ES-I3 (cell line): ENCODE results near the gene RNF17.
"Not testable (repeated sequence)": the region's sequence is repeated elsewhere in the genome, so short reads cannot be mapped to it uniquely, and the experiment has no call there.

Experiments
- H3K36me3 ChIP-seq: 2 replicates; pipeline ENCODE4 v1.6.1; 2013; ENCODE audit warnings: mild to moderate bottlenecking, low read length, control low read depth, moderate library complexity; ENCODE audit not compliant: insufficient read depth
- H3K4me1 ChIP-seq: 2 replicates; pipeline ENCODE4 v1.6.1; 2013; ENCODE audit warnings: mild to moderate bottlenecking, control low read depth, low read length; ENCODE audit not compliant: insufficient read depth
- H3K9ac ChIP-seq: 2 replicates; pipeline ENCODE4 v1.6.1; 2013; ENCODE audit warnings: low read depth, mild to moderate bottlenecking, low read length, moderate library complexity
- H3K9me3 ChIP-seq: 2 replicates; pipeline ENCODE4 v1.6.1; 2013; ENCODE audit warnings: mild to moderate bottlenecking, low read length, moderate library complexity; ENCODE audit not compliant: control insufficient read depth, insufficient read depth

Gene RNF17

DNA sequence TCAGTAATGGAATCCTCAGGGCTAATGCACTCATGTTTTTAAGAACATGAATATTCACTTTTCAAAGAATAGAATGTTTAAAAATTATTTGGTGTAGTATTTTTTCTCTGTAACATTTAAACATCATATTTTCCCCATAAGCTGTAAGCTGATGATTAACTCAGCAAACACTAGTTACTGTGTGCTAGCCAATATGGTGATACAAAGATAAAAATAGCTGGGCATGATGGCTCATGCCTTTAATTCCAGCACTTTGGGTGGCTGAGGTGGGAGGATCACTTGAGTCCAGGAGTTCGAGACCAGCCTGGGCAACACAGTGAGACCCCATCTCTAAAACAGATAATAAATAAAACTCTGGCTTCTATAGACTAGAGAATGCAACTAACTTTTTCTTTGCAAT, 13.2 kb downstream of the RNF17 start:
- Histone ChIP-seq H3K4me1 (no peaks in the 10 kb centered on the region), H3K36me3 (no peaks in the 10 kb centered on the region), H3K9me3 (no peaks in the 10 kb centered on the region), H3K9ac (no peak overlapping the region)

DNA sequence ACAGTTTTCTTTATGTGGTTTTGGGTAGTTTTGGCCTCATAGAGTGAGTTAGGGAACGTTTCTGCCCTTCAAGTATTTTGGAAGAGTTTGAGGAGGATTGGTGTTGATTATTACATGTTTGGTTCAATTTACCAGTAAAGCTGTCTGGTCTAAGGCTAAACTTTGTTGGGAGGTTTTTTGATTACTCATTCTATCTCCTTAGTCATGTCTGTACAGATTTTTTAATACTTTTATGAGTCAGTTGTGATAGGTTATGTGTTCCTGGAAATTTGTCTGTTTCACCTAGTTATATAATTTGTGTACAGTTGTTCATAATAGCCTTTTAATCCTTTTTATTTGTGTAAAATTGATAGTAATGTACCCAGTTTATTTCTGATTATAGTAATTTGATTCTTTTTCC, 20.4 kb downstream of the RNF17 start:
- H3K9ac ChIP-seq: no peak overlapping the region
- H3K36me3 ChIP-seq: no peaks in the 10 kb centered on the region
- no peaks in the 10 kb centered on the region for H3K4me1 ChIP-seq
- H3K9me3 ChIP-seq: no peaks in the 10 kb centered on the region

DNA sequence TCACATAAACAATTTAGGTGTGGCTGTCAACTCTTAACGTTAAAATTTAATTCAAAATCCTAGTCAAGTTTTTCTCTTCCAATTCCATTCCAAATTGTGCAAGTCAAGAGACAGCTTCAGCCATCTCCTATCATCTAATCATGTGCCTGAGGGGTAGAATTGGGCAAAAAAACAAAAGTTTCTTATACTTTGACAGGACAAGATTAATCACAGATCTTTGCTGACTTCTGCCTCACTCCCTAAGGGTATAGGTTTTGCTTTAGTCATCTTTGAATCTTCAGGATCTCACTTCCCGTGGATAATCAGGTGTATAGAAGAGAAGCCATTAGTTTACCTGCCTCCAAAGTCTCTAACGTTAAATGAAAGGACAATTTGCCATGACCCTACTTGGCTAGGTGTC, 24.6 kb downstream of the RNF17 start:
- Histone ChIP-seq H3K9ac (no peak overlapping the region), H3K36me3 (no peaks in the 10 kb centered on the region), H3K4me1 (no peaks in the 10 kb centered on the region), H3K9me3 (no peaks in the 10 kb centered on the region)

DNA sequence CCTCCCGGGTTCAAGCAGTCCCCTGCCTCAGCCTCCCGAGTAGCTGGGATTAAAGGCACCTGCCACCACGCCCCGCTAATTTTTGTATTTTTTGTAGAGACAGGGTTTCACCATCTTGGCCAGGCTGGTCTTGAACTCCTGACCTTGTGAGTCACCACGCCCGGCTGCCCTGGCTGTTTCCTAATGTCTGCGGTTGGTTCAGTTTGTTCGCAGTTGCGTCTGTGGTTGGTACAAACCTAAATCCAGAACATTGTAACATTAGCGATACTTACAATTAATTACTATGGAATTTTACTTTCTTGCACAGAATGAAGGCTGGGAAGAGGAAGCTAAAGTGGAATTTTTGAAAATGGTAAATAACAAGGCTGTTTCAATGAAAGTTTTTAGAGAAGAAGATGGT, 38.1 kb downstream of the RNF17 start:
- H3K9me3 ChIP-seq: no peaks in the 10 kb centered on the region
- H3K9ac ChIP-seq: no peak overlapping the region
- no peaks in the 10 kb centered on the region for H3K4me1 ChIP-seq
- H3K36me3 ChIP-seq: no peaks in the 10 kb centered on the region

DNA sequence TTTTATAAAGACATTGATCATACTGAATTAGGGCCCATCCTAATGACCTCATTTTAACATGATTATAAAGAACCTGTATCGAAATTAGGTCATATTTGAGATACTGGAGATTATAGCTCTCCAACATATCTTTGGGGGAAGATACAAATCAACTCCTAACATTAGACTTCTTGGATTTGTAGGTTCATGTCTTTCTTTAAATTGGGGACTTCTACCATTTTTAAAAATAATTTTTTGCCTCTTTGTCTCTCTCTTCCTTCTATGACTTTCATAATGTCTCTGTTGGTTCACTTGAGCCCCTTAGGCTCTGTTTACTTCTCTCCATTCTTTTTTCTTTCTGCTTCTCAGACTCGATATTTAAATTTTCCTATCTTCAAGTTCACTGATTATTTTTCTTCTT, 57.2 kb downstream of the RNF17 start:
- Histone ChIP-seq H3K4me1 (no peaks in the 10 kb centered on the region), H3K36me3 (no peaks in the 10 kb centered on the region), H3K9me3 (no peaks in the 10 kb centered on the region; the same call in 1 of the 2 replicates), H3K9ac (no peak overlapping the region)

DNA sequence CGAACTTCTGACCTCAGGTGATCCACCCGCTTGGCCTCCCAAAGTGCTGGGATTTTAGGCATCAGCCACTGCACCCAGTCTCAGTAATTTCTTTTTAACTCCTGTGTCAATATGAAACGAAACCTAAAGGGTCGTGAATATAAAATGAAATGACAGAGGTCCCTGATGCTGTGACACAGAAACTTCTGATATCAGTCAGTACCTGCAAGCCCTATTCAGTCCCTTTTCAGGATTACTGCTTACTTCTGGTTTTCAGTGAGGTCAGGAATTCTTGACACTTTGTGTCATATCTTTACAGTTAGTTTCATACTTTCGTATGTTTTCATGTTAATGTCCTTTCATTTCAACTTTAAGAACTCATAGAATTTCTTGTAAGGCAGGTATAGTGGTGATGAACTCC, 58.7 kb downstream of the RNF17 start:
- Histone ChIP-seq H3K9ac (no peak overlapping the region), H3K36me3 (no peaks in the 10 kb centered on the region), H3K4me1 (no peaks in the 10 kb centered on the region), H3K9me3 (no peaks in the 10 kb centered on the region; the same call in 1 of the 2 replicates)

DNA sequence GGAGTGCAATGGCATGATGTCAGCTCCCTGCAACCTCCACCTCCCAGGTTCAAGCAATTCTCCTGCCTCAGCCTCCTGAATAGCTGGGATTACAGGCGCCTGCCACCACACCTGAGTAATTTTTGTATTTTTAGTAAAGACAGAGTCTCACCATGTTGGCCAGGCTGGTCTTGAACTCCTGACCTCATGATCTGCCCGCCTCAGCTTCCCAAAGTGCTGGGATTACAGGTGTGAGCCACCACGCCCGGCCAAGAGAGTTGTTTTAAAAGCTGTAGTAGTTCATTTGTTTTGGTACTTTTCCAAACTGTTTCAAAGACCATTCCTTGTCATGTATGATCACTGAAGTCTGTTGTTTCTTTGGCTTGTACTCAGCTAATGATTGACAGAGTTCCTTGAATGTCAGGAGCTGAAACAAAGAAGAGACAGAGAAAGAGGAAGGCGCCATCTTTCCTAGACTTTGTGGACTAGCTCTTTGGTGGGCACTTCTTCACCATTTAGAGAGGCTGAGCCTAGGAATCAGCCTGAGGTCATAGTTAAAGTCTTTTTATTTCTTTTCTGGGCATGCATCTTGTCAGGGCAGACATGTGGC, 59.2 kb downstream of the RNF17 start:
- H3K9ac ChIP-seq, H3K4me1 ChIP-seq, H3K36me3 ChIP-seq, H3K9me3 ChIP-seq: not testable (repeated sequence)

DNA sequence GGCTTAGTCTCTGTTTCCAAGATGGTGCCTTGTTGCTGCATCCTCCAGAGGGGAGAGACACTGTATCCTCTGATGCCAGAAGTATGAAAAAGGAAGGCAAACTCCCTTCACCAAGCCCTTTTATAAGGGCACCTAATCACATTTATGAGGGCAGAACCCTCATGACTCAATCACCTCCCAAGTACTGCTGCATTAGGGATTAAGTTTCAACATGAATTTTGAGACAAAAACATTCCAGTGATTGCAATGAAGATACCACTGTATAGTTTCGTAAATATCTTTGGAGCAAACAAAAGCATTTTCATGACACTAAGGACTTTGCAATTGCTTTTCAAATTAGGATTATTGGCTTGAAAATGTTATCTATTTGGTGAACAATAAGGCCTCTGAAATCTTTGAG, 63.8 kb downstream of the RNF17 start:
- no peaks in the 10 kb centered on the region; the same call in 1 of the 2 replicates for H3K9me3 ChIP-seq
- H3K4me1 ChIP-seq: no peaks in the 10 kb centered on the region
- H3K9ac ChIP-seq: no peak overlapping the region
- no peaks in the 10 kb centered on the region for H3K36me3 ChIP-seq

DNA sequence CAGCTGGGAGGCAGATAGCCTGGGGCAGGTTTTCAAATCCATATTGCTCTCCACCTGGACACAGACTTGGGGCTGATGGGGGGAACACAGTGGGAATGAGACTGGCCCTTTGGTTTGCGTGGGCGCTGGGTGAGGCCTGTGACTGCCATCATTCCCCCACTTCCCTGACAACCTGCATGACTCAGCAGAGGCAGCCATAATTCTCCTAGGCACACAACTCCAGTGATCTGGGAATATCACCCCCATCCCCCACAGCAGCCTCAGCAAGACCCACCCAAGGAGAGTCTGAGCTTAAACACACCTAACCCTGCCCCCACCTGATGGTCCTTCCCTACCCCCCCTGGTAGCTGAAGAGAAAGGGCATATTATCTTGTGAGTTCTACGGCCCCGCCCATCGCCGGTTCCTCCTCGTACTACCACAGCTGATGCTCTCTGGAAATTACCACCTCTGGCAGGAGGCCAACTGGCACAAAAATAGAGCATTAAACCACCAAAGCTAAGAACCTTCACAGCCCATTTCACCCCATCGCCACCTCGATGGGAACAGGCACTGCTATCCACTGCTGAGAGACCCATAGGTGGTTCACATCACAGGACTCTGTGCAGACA, 71.0 kb downstream of the RNF17 start:
- Histone ChIP-seq H3K9me3 (no peaks in the 10 kb centered on the region), H3K36me3 (no peaks in the 10 kb centered on the region), H3K9ac (no peak overlapping the region), H3K4me1 (no peaks in the 10 kb centered on the region)

DNA sequence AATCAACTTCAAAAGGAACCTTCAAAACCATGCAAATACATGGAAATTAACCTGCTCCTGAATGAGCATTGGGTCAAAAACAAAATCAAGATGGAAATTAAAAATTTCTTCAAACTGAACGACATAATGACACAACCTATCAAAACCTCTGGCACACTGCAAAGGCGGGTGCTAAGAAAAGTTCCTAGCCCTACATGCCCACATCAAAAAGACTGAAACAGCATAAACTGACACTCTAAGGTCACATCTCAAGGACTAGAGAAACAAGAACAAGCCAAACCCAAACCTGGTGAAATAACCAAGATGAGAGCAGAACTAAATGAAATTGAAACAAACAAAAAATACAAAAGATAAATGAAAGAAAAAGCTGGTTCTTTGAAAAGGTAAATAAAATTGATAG, 73.6 kb downstream of the RNF17 start:
- not testable (repeated sequence) for H3K9ac ChIP-seq, H3K4me1 ChIP-seq, H3K36me3 ChIP-seq, H3K9me3 ChIP-seq

DNA sequence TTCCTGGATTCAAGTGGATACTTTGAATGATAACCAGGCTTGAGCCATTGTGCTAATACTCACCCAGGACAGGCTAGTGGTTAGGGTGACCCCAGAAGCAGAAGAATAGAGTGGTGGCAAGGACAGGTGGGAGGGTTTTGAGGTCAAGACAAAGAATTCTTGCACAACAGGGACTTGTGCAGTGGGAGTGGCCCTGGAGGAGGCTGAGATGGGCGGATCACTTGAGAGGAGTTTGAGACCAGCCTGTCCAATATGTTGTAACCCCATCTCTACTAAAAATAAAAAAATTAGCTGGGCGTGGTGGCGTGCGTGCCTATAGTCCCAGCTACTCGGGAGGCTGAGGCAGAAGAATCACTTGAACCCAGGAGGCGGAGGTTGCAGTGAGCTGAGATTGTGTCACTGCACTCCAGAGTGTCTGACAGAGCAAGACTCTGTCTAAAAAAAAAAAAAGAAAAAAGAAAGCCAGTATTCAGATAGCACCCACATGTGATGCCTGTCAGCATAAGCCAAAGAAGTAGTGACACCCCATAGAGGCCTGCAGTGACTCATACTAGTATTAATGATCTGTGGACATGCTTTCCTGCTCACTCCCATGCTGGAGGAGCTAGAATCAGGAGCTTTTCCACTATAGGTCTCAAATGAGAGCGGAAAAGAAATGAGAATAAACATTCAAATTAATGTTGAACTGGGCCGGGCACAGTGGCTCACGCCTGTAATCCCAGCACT, 78.7 kb downstream of the RNF17 start:
- Histone ChIP-seq H3K9me3 (no peaks in the 10 kb centered on the region), H3K9ac (no peak overlapping the region), H3K36me3 (no peaks in the 10 kb centered on the region), H3K4me1 (no peaks in the 10 kb centered on the region)

DNA sequence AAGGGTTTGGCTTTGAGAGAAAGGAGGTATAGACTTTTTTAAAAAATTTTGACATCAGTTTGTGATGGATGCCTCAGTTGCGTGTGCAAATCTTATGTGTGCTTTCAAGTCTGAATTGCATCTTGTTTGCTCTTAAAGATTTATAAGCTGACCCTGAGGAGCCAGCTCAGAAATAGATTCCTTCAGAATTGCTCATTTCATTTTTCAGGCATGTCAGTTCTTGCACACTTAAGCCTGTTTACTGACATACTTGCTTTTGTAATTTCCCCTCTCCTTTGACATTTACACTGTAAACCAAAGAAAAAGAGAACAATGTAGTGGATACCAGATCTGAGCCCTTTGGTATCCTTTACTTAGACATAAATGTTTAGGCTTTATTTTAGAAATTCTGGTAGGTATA, 87.6 kb downstream of the RNF17 start:
- no peaks in the 10 kb centered on the region for H3K9me3 ChIP-seq
- no peaks in the 10 kb centered on the region for H3K4me1 ChIP-seq
- no peak overlapping the region for H3K9ac ChIP-seq
- no peaks in the 10 kb centered on the region for H3K36me3 ChIP-seq

DNA sequence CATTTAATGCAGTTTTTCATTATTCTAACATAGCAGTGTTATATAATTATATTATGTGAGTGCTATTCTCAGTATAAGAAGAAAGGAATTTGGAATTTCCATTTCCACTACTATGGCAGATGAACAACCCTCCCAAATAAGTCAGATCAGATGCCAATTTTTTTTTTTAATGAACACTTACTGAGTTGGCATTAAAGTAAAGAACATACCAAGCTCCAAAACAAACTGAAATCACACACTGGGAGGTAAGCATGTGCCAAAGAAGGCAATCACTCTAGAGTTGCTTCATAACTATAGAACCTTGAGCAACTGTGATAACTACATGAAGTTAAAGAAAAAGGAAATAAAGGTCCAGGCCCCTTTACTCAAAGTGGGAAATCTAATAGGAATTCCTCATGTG, 90.3 kb downstream of the RNF17 start:
- no peaks in the 10 kb centered on the region for H3K4me1 ChIP-seq
- no peaks in the 10 kb centered on the region for H3K36me3 ChIP-seq
- no peaks in the 10 kb centered on the region for H3K9me3 ChIP-seq
- no peak overlapping the region for H3K9ac ChIP-seq

DNA sequence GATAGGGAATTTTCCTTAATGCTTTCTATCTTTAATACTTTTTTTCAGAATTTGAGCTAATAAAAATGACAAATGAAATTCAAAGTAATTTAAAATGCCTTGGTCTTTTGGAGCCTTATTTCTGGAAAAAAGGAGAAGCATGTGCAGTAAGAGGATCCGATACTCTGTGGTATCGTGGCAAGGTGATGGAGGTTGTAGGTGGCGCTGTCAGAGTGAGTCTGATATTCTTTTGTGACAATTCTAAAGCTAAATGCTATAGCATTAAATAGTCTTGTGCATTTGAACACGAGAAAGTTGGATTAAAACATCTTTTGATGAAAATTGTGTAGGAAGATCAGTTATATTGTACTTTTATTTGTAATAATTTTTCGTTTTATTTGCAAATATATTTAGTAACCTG, 95.0 kb downstream of the RNF17 start:
- H3K4me1 ChIP-seq: no peaks in the 10 kb centered on the region
- no peak overlapping the region for H3K9ac ChIP-seq
- no peaks in the 10 kb centered on the region for H3K36me3 ChIP-seq
- no peaks in the 10 kb centered on the region for H3K9me3 ChIP-seq

DNA sequence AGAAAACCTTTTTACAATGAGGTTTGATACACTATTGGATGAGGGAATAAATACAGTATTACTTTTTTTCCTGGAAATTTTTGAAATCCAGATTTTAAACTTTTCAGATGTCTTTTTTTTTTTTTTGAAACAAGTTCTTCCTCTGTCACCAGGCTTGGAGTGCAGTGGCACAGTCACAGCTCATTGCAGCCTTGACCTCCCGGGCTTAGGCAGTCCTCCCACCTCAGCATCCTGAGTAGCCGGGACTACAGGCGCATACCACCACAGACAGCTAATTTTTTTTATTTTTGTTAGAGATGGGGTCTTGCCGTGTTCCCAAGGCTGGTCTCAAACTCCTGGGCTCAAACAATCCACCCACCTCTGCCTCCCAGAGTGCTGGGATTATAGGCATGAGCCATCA, 96.8 kb downstream of the RNF17 start:
- Histone ChIP-seq H3K9ac (no peak overlapping the region), H3K4me1 (no peaks in the 10 kb centered on the region), H3K36me3 (no peaks in the 10 kb centered on the region), H3K9me3 (no peaks in the 10 kb centered on the region)
